Fibroblast of the aortic adventitia (primary cell): ENCODE measurements around the gene MOGAT3. TPM values are rescaled to one million over a fixed set of nuclear protein-coding genes. Genes with fewer than 3 reads are reported as not detected.

ENCODE experiments used
- DNase-seq: peaks from one replicate; pipeline ENCODE4 v3.0.0-alpha.2; 2010; ENCODE audit warnings: low read depth
- H3K4me3 ChIP-seq: 2 replicates; pipeline ENCODE4 v1.5.1; 2011; ENCODE audit warnings: low read depth, mild to moderate bottlenecking, control low read depth, low read length, moderate library complexity
- total RNA-seq: library from RNA; depleted of rRNA; stranded (reverse); fragments of >200 nt; gene quantifications from 2 replicates; pipeline ENCODE4 v1.2.3, GENCODE V29; 2012; ENCODE audit warnings: low replicate concordance
- TF ChIP-seq, protein P1 (sequence below): IDR thresholded peaks from 2 replicates; pipeline ENCODE4 v1.5.1; 2011; ENCODE audit warnings: mild to moderate bottlenecking, low read length, control low read depth, inconsistent platforms; ENCODE audit not compliant: insufficient read depth

MOGAT3 gene, protein sequence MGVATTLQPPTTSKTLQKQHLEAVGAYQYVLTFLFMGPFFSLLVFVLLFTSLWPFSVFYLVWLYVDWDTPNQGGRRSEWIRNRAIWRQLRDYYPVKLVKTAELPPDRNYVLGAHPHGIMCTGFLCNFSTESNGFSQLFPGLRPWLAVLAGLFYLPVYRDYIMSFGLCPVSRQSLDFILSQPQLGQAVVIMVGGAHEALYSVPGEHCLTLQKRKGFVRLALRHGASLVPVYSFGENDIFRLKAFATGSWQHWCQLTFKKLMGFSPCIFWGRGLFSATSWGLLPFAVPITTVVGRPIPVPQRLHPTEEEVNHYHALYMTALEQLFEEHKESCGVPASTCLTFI
- not detected in 2 replicates for total RNA-seq

DNA sequence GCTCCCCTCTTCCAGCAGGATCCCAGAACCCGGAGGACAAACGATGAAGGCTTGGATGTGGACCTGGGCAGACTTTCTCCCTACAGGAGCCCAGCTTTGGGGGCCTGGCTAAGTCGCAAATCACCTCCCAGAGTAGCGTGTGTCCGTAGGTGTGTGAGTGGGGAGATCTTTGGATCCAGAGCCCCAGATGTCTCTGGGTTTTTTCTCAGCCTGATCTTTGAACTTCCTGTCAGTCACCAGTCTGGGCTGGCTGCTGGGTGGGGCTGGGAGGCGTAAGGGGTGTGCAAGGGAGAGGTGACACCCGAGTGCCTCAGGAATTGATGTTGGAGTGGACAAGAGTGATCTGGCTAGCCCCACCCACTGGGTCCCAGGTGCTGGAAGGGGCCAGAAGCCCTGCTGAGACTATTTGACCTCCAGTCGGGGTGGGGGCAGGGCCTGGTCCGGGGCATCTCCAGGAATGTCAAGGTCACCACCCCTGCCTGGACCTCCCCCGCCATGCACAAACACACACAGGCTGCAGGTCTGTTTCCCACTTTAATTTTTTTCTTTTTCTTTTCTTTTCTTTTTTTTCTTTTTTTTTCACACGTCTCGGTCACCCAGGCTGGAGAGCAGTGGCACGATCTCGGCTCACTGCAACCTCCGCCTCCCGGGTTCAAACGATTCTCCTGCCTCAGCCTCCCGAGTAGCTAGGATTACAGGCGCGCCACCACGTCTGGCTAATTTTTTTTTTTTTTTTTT is at the start of gene MOGAT3:
Gene MOGAT3 (minus strand): TSS at position 175 of the 738 bp plus-strand sequence. CDS start 182 bp downstream, outside the sequence.
- H3K4me3 ChIP-seq: no peak within 1 kb of the TSS
- TF ChIP-seq, protein P1, sequence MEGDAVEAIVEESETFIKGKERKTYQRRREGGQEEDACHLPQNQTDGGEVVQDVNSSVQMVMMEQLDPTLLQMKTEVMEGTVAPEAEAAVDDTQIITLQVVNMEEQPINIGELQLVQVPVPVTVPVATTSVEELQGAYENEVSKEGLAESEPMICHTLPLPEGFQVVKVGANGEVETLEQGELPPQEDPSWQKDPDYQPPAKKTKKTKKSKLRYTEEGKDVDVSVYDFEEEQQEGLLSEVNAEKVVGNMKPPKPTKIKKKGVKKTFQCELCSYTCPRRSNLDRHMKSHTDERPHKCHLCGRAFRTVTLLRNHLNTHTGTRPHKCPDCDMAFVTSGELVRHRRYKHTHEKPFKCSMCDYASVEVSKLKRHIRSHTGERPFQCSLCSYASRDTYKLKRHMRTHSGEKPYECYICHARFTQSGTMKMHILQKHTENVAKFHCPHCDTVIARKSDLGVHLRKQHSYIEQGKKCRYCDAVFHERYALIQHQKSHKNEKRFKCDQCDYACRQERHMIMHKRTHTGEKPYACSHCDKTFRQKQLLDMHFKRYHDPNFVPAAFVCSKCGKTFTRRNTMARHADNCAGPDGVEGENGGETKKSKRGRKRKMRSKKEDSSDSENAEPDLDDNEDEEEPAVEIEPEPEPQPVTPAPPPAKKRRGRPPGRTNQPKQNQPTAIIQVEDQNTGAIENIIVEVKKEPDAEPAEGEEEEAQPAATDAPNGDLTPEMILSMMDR: no peak
- DNase-seq: no peak

DNA sequence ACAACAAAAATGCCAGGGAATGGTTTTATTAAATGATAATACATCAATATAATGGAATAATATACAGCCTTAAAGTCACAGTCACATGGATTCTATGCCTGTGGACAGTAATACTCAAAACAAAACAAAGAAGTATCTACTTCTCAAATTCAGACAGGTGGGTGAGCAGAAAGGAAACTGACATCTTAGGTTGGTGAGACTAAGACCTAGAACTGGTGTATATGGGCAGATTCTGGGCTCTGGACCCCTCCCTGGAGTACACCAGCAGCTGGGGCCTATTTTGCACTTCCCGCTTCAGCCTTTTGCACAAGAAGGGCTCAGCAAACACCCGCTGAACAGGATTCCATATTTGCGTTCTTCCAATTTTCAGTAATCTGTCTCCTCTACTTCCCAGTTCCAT is 49.5 kb upstream of the MOGAT3 start:
- H3K4me3 ChIP-seq: no peak overlapping the region
- no peak for DNase-seq
- TF ChIP-seq, protein P1: no peak

DNA sequence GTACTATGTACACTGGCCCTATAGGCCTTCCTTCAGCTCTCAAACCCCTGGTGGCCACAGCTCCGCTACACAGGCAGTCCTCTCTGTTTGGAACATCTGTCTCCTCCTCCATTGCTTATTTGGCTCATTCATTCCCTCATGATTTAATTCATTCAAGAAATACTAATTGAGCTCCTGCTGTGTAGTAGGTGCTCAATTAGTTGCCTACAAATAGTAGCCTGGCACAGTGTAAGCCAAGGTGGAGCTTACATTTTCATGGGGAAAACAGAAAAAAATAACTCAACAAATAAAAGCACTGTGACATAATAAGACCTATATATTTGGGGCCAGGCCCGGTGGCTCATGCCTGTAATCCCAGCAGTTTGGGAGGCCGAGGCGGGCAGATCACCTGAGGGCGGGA is 47.4 kb upstream of the MOGAT3 start:
- no peak overlapping the region for H3K4me3 ChIP-seq
- no peak for DNase-seq
- TF ChIP-seq, protein P1: no peak

DNA sequence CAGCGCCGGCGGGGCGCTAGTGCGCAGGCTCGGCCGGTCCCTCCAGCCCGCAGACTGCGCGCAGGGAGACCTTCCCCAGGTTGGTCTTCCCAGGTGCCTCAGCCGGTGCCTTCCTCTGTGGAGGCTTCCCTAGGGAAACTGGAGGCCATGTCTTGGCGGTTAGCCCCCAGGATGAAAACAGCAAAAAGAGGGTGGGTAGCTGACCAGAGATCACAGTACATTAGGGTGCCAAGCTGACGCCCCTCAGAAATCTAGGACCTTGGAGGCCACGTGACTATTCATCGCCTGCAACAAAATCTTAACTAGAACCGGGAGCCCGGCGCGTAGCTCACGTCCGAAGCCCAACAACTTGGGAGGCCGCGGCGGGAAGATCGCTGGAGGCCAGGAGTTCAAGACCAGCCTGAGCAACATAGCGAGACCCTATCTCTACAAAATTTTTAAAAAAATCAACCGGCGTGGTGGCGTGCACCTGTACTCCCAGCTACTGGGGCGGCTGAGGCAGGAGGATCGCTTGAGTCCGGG is 44.4 kb upstream of the MOGAT3 start:
- TF ChIP-seq, protein P1: no peak
- no peak for DNase-seq

DNA sequence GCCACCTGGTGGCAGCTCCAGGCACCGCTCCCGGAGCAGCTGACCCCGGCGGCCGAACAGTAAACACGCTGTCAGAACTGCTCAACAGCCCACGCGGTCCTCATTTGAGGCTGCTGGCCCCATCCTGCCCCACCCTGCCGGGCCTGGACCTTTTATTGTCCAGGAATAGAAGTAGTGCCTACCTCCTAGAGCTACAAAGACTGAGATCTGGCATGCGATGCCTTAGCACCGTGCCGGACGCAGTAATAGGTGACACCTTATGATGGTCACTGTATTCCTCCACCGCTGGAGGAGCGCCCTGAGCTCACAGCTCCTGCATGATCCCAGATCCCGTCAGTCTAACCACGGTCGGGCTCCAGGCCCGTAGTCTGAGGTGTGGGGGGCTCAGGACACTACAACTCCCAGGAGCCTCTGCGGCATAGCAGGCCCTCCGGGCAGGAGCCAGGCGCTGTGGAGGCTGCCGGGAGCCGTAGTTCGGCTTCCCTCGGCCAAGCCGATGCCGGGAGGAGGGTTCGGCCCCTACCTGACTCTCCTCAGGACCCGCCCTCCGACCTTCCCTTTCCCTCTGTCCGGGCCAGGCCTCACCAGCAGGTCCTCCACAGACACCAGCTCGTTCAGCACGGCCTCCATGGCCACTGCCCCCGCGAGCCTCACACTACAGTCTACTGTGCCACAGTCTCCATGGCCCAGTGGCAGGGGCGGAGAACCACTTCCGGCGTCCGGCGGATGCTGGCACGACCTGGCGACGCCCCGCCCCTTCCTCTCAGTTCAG is 43.7 kb upstream of the MOGAT3 start, which contains the start of gene FIS1:
Gene FIS1 (minus strand): TSS at position 707 of the 772 bp plus-strand sequence. CDS start 77 bp downstream, at position 630.
- peak within 1 kb of the TSS; percentile 82 for H3K4me3 ChIP-seq
- TF ChIP-seq, protein P1: peak; percentile 91
- DNase-seq: peak; percentile 87

More for the DNA sequence above, 44.4 kb upstream of the MOGAT3 start:
- H3K4me3 ChIP-seq: peak overlapping the region; percentile 82
